AG04449 (cell line): ENCODE measurements around the gene TYW1.
"Not testable (repeated sequence)": the region's sequence is repeated elsewhere in the genome, so short reads cannot be mapped to it uniquely, and the experiment has no call there.

Experiments used
- CTCF ChIA-PET: fragments of 350-600 bp; formaldehyde crosslinking; extraction: SDS; loops from one replicate; lab custom pipeline; 2021; ENCODE audit warnings: antibody characterized with exemption; lab: Yijun Ruan, JAX
- POLR2A ChIA-PET: fragments of 400-600, 350-600 bp; formaldehyde crosslinking; extraction: SDS; loops from one replicate; lab custom pipeline; 2020; ENCODE audit warnings: antibody characterized with exemption, inconsistent platforms; lab: Yijun Ruan, JAX
- DNase-seq: peaks from one replicate; pipeline ENCODE4 v3.0.0-alpha.2; 2010; ENCODE audit warnings: low read depth, low spot score
- H3K4me3 ChIP-seq: 2 replicates; pipeline ENCODE4 v1.5.1; 2011; ENCODE audit warnings: low read depth, mild to moderate bottlenecking, control low read depth, low read length
- TF ChIP-seq, protein P1 (sequence below): IDR thresholded peaks from one replicate; pipeline ENCODE4 v1.5.1; 2011; ENCODE audit warnings: mild to moderate bottlenecking, moderate library complexity, low read length, control low read depth, inconsistent platforms; ENCODE audit not compliant: insufficient read depth; ENCODE audit errors: missing control alignments

TYW1 gene

DNA sequence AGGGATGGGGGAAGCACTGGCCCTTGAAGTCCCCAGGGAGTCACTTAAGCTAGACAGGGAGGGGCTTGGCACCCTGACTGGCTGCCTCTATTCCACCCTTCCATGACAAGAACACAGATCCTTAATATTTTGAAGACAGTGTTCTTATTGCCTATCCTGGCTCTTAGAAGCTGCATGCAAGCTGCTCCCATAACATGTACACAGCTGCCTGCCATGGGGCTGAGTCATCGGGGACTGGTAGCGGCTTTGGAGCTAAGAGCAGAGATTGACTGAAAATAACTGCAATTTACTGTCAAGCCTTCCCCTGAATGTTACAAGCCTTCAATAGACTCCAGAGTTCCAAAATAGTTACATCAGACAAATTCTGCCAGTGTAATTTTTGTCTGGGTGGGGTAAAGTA lies 226.9 kb downstream of the TYW1 start:
- H3K4me3 ChIP-seq, CTCF ChIA-PET, POLR2A ChIA-PET: not testable (repeated sequence)
- DNase-seq = peak; percentile 83

DNA sequence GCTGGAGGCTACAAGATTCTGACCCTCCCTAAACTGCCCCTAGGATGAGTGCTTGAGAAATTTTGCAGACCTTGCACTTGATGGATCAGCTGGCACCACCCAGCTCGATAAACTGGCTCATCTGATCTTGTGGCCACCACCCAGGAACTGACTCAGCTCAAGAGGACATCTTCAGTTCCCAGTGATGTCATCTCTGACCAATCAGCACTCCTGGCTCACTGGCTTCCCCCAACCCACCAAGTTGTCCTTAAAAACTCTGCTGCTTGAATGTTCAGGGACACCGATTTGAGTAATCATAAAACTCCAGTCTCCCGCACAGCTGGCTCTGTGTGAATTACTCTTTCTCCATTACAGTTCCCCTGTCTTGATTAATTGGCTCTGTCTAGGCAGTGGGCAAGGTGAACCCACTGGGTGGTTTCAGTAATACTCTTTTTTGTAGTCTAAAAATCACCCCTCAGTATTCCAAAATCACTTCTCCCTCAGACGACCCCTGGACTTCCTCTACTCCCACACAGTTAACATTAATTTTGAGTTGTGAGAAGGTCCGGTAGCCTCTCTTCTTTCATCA lies 229.8 kb downstream of the TYW1 start:
- H3K4me3 ChIP-seq, DNase-seq, POLR2A ChIA-PET, CTCF ChIA-PET: not testable (repeated sequence)

DNA sequence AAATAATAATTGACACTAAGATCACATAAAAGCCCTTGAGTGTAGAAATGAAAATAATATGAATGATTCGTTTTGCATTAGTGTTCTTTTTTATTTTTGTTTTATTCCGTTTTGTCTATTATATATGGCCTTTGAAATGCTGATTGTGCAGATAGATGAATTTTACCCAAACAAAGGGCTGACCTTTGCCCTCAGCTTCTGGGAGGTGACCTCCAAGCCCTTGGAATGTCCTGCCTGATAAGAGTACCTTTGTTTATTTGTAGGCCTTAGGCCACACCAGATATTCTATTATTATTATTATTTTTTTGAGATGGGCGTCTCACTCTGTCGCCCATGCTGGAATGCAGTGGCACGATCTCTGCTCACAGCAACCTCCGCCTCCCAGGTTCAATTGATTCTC lies 230.3 kb downstream of the TYW1 start:
- H3K4me3 ChIP-seq, CTCF ChIA-PET, POLR2A ChIA-PET, DNase-seq: not testable (repeated sequence)

DNA sequence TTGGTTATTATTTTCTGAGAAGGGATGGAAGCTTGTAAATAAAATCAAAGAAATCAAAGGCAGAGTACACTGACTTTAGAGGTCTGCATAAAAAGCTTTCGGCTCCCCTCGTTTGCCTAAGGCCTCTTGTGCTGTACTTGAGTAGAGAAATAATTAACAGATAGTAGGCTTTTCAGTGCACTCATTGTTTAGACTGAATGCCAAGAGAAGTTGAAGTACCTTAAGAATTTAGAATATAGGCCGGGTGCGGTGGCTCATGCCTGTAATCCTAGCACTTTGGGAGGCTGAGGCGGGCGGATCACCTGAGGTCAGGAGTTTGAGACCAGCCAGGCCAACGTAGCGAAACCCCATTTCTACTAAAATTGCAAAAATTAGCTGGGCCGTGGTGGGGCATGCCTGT lies 232.4 kb downstream of the TYW1 start:
- CTCF ChIA-PET, POLR2A ChIA-PET, DNase-seq, H3K4me3 ChIP-seq: not testable (repeated sequence)

DNA sequence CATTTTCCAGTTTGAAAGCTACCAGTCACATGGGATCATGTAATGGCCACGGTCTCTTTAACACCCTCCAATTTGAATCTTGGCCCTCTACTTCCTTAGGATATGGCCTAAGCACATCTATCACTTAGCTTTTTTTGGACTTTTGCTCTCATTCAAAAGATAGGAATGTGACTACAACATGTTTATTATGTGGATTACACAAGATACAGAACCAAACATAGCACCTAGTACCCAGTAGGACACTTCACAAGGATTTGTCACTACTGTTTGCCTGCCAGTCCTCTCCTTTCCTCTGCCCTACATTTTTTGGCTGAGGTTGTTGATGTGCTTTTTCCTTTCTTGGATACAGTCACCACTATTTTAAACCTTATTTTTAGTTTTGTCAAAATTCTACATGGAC lies 233.4 kb downstream of the TYW1 start:
- POLR2A ChIA-PET, H3K4me3 ChIP-seq, DNase-seq: not testable (repeated sequence)

DNA sequence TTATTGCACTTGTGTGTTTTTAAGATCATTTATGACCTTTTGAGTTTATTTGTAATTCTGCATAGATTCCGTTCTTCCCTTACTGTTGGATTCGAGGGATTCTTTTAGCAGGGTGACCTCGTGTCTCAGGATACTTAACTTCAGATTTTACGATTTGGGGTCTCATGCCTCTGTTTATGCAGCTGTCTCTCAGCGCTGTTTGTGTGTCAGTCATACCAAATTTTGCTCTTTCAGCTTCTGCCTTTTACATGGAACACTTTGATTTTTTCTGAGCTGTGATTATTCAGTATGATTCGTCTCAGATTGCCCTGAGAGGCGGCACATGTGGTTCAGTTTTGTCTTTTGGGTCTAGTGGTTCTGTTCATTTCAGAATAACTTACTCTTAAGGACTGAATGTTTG lies 236.9 kb downstream of the TYW1 start:
- POLR2A ChIA-PET, DNase-seq, H3K4me3 ChIP-seq, CTCF ChIA-PET: not testable (repeated sequence)

More for the DNA sequence above, 233.4 kb downstream of the TYW1 start:
- CTCF ChIA-PET = not testable (repeated sequence)

DNA sequence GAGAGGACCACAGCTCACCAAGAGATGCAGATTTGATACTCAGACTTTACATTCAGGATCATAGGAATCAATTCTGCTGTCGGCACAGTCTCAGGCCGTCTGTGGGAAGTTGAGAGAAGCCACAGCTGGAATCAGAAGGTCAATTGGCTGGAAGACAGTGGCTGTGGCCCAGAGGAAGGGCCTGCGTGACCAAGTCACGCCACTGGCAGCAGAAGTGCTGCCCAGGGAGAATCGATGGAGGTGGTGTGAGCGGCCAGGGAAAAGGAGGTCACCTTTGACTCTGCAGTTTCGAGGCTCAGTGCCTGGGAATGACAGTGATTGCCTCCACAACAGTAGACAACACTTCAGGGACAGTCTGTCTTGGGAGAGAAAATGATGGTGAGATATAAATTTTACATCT lies 239.6 kb downstream of the TYW1 start:
- H3K4me3 ChIP-seq, CTCF ChIA-PET, DNase-seq, POLR2A ChIA-PET: not testable (repeated sequence)

DNA sequence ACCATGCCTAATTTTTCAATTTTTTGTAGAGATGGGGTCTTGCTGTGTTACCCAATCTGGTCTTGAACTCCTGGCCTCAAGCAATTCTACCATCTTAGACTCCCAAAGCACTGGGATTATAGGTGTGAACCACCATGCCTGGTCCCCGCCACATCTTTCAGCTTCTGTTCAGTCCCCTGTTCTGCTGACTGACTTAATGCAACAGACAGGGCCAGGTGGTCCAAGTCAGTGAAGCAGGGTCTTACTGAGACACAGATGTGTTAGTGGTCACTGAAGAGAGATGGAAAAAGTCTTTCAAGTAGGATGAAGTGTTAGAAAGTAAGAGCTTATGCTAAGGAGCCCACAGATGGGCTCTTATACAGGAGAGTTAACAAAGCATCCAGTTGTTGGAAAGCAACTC lies 246.2 kb downstream of the TYW1 start:
- CTCF ChIA-PET, H3K4me3 ChIP-seq, DNase-seq, POLR2A ChIA-PET: not testable (repeated sequence)

DNA sequence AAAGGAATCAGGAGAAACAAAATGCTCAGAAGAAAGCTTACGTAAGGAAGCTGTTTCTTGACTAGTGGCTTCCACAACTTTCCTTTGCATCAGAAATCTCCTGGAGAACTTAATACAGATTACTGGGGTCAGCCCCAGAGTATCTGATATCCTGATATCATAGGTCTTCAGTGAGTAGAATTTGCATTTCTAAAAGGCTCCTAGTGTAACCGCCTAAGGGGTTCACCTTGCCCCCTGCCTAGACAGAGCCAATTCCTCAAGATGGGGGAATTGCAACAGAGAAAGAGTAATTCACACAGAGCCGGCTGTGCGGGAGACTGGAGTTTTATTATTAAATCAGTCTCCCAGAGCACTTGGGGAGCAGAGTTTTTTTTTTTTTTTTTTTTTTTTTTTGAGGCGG lies 251.7 kb downstream of the TYW1 start:
- CTCF ChIA-PET, H3K4me3 ChIP-seq, DNase-seq, POLR2A ChIA-PET: not testable (repeated sequence)

DNA sequence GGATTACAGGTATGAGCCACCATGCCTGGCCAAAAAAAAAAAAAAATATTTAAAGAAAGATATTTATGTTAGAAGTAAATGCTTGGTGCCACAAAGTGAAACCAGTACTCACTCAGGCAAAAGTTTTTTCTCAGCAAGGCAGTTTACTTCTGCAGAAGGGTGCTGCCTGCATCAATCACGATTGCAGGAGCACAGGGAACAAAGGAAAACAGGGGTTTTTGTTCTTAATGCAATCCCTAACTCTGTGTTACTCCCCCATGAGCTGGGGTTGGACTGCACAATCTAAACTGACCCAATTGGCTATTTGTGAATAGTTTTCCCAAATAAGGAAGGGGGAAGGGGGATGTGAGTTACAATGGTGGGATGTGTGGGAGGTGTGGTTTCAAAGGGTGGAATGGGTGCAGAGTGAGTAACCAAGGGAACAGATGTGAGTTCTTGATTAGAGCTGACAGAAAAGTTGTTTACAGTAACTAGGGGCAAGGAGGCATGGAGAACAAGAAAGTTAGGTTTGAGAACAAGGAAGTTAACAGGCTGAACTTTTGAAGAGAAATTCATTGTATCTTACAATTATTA lies 255.4 kb downstream of the TYW1 start:
- DNase-seq = no peak
- TF ChIP-seq, protein P1, sequence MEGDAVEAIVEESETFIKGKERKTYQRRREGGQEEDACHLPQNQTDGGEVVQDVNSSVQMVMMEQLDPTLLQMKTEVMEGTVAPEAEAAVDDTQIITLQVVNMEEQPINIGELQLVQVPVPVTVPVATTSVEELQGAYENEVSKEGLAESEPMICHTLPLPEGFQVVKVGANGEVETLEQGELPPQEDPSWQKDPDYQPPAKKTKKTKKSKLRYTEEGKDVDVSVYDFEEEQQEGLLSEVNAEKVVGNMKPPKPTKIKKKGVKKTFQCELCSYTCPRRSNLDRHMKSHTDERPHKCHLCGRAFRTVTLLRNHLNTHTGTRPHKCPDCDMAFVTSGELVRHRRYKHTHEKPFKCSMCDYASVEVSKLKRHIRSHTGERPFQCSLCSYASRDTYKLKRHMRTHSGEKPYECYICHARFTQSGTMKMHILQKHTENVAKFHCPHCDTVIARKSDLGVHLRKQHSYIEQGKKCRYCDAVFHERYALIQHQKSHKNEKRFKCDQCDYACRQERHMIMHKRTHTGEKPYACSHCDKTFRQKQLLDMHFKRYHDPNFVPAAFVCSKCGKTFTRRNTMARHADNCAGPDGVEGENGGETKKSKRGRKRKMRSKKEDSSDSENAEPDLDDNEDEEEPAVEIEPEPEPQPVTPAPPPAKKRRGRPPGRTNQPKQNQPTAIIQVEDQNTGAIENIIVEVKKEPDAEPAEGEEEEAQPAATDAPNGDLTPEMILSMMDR = no peak
- ChIA-PET POLR2A (no interaction called here), CTCF (no interaction called here)
- no peak overlapping the region for H3K4me3 ChIP-seq

DNA sequence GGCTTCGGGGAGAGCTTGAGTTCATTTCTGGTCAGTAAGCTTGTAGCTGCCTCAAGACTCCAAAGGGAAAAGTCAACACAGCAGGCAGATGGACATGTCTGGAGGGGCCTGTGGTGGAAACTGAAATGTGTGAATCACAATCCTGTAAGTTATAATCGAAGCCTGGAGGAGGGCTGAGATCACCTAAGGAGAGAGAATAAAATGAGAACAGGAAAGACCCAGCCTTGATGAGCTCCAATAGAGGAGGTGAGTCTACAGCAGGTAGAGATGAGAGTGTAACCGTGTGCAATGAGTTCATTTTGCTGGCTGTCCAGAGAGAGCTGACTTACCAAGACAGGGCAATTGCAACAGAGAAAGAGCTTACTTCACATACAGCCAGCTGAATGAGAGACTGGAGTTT lies 258.4 kb downstream of the TYW1 start:
- H3K4me3 ChIP-seq, CTCF ChIA-PET, DNase-seq, POLR2A ChIA-PET: not testable (repeated sequence)

DNA sequence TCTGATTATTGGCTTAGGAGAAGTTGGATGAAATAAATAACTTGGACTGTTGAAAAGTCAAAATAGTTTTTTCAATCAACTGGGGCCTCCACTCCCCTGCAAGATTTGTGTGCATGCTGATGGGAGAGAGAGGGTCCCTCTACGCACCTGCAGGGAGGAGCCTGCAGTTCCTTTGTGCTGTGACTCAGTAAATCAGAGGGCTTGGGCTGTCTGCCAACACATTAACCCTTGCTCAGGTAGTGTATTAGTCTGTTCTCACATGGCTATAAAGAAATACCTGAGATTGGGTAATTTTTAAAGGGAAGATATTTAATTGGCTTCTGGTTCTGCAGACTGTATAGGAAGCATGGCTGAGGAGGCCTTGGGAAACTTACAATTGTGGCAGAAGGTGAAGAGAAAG lies 261.1 kb downstream of the TYW1 start:
- H3K4me3 ChIP-seq, DNase-seq, POLR2A ChIA-PET, CTCF ChIA-PET: not testable (repeated sequence)

DNA sequence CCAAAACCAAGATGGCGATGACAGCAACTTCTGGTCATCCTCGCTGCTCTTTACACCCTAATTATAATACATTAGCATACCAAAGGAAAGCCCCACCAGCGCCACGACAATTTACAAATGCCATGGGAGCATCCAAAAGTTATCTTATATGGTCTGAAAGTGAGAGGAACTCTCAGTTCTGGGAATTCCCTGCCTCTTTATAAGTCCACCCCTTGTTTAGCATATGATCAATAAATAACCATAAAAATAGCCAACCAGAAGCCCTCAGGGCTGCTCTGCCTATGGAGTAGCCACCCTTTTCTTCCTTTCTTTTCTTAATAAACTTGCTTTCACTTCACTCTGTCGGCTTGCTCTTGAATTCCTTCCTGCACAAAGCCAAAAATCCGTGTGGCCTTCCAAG lies 262.7 kb downstream of the TYW1 start:
- not testable (repeated sequence) for DNase-seq

DNA sequence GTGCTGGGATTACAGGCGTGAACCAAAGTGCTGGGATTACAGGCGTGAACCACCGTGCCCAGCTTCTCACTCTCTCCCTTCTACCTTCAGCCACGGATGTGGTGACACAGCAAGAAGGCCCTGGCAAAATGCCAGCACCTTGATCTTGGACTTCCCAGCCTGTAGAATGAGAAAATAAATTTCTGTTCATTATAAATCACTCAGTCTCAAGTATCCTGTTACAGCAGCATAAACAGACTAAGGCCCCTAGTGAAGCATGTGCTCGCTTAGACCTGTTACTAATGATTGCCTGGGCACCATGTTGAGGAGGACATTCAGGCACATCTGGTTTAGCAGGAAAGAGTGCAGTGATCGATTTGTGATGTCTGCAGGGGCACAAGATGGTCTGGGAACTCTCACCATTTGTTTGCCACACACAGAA lies 263.5 kb downstream of the TYW1 start:
- DNase-seq, POLR2A ChIA-PET, H3K4me3 ChIP-seq, CTCF ChIA-PET: not testable (repeated sequence)

More for the DNA sequence above, 262.7 kb downstream of the TYW1 start:
- POLR2A ChIA-PET, H3K4me3 ChIP-seq, CTCF ChIA-PET: not testable (repeated sequence)

DNA sequence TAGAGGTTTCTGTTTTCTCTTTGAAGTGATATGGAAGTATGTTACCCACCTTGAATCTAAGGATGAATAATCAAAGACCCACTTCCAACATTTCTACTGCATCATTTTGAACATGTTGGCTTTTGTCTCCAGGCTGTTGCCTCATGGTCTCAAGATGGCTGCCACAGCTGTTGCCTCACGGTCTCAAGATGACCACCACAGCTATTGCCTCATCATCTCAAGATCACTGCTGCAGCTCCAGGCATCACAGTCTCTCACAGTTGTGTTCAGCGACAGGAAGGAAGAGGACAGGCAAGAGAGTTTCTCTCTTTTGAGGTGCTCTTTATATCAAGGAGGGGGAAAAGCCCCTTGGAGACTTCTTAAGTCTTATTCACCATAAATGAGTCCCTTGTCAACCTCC lies 267.4 kb downstream of the TYW1 start:
- DNase-seq, POLR2A ChIA-PET, CTCF ChIA-PET, H3K4me3 ChIP-seq: not testable (repeated sequence)

DNA sequence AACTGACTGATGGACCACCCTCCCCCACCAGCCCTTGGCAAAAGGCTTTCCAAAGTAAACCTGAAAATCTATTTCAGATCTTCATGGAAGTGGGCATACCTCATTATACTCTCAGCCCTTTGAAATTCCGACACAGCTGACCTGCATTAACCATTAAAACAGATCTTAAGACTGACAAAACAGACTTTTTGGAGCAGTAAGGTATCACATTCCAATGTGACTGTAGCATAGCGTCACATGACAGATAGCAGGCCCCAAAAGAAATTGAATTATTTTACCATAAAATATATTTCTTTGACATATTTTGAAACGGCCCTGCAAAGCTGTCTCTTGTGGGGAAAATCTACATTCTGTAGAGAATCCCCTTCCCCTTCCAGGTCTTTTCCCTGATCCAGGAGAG lies 269.4 kb downstream of the TYW1 start:
- H3K4me3 ChIP-seq, DNase-seq, POLR2A ChIA-PET, CTCF ChIA-PET: not testable (repeated sequence)
